NCI-H2171 treated with DMSO at 0.1 percent for 48 hours (cell line): Measurements from ENCODE around the gene TBC1D7.

ENCODE experiments used
- DNase-seq: peaks from one replicate; lab custom pipeline; 2025; lab: John Stamatoyannopoulos, UW

The TBC1D7 gene

DNA sequence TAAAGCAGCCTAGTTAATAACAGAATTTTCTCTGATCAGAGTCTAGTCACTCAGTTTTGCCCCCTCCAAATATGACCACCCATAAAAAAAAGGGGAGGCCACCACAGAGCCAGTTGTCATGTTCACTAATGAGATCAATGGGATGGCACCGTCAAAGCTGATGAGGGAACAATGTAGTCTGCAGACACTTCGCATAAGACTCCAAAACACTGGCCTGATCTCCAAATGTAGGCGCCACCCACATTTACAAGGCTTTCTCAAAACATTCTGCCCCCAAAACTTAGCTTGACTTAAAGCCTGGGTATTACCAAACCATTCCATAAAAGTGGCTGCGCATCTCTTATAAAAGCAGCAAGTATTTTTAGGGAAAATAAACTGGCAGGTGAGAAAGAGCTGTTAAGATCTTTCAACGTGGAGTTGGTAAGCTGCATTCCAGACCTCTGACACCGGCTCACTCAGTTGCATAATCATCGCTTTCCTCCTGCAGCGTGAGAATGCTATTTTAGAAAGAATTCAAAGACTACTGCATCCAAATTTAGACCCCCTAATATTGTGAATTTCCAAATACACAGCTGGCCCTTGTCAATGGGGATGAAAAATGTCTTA is 59.3 kb downstream of the TBC1D7 start:
- no peak for DNase-seq

DNA sequence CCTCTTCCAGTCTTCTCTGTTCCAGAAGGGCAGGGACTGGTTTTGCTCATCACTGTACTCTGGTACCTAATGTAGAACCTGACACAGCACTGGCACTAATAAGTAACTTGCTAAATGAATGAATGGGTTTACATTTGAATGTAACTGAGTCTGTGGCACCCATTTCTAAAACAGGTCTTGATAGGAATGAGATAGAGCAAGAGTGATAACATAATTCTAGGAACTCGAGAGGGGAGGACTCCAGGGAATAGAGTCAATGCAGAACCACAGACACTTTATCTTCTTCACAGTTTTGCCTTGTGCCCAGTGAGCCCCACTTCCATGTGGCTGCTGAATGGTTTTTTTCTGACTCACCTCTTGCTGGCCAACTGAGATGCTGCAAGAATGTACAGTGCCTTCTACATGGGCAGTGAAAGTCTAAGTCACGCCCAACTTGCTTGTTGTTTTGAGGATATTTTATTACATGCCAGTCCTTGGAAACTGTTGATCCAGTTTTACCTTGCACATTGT is 61.1 kb downstream of the TBC1D7 start:
- no peak for DNase-seq

DNA sequence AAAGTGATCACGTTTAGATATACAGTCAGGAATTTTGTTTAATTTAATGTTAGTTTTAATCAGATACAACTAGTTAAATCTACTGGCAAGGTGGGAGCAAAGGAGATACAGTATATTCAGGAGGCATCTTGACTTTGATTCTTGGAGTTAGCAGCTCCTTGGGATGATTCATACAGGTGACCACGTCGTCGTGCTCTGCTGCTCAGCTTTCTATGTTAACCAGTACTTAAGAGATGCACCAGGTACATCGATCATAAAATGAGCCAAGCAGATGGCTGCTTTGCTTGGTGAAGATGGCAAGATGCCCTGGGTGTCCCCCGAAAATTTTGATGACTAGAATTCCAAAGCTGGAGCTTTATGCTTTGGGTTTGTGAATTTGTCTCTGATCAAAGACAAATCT is 64.7 kb downstream of the TBC1D7 start:
- no peak for DNase-seq

DNA sequence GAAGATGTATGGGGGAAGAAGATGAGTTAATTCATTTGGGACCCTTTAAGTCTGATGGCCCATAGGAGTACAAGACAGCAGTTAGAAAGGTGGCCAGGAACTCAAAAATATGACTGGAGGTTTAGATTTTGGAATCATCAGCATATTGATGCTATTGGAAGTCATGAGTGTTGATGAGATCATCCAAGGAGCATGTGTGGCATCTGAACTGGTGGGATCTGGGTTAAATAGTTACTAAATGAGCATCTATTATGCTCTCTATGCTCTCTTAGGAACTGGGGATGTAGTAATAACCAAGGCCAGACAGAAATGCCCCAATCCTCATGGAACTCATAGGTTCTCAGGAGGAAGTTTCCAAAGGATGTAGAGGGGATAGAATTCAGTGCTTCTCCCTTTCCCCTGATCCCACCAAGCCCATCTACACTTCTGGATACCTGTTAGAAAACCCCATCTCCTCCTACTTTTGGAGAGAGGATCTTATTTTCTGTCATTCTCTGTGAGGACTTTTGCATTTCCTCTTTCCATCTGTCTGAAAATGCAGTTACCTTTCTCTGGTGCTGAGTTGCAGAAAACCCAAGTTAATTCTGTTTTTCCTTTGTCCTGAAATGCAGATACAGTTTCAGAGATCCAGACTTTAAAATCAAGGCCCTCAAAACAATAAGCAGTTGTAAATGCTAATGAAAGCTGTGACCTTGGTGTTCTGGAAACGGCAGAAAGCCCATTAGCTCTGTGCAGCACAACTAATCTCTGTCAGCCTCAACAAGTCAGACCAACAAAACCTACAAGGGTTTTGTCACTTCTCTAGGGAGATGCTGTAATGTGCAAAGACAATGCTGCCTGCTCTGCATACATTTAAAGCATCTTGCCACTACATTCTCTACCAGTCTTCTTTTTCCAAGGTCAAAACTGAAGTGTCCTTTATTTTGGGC is 65.8 kb downstream of the TBC1D7 start:
- DNase-seq = no peak

DNA sequence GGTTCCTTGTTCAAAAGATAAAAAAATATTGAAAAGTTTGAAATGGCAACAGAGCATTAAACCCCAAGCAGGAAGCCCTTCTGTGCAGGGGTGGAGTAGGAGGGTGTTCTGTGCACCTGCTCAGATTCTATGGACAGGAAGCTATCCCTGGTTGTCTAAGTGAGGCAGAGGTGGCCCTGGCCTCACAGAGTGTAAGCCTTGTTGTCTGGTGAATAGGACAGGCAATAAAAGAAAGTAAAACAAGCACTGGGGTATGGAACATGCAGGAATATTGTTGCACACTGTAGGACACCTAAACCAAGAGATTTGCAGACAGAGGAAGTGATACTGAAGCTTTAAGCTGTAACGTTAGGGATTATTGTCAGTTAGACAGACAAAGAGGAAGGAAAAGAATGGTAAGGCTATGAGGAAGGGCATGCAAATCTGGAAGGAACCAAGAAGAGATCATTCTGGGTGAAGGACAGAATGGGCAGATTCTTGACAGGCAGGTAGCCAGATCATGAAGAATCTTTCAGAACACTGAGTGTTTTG is 66.8 kb downstream of the TBC1D7 start:
- DNase-seq = no peak

DNA sequence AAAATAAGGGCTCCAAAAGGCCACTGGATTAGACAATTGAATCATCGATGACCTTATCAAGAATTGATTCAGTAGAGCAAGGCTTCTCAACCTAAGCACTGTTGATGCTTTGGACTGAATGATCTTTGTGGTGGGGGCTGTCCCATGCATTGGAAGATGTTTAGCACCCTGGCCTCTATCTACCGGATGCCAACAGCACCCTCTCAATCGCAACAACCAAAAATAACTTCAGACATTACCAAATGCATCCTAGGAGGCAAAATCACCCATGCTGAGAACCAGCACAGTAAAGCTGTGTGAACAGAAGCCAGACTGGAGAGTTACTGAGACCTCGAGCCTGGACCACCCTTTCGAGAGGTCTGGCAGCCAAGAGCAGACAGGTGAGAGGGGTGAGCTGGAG is 67.5 kb downstream of the TBC1D7 start:
- DNase-seq = no peak

DNA sequence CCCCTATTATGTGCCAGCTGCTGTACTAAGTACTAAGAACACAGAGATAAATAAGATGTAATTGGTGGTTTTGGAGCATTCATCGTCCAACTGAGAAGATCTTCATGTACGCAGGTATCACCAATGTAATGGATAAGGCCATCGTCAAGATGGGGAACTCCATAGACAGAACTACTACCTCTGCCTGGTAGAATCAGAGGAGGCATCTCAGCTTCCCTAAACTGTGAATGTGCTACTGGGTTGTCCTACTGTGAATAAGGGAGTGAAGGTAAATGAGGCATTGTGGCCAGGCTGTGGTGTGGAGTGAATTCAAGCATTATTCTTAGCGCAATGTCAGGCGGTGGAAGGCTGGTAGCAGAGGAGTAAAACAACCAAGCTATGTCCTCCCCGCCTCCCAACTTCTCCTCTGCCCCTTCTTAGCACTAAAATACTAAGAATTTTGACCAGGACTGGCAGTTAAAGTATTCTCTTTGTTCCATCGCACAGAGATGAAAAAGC is 68.2 kb downstream of the TBC1D7 start:
- DNase-seq = no peak

DNA sequence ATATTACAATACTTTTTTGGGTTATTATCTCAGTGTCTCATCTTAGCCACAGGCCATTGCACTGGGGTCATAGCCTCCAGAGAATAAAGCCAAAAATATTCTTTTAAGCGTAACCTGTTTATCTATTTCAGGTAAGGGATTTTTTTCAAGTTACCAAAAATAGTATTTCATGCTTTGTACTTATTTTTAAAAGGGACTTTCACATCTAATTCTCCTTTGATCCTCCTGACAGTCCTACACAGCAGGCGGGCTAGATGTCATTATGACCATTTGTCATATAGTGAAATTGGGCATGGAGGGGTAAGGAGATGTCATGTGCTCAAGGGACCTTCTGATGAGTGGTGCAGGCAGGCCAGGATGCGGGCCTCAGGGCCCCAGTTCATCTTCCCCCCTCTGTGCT is 68.9 kb downstream of the TBC1D7 start:
- DNase-seq = no peak

DNA sequence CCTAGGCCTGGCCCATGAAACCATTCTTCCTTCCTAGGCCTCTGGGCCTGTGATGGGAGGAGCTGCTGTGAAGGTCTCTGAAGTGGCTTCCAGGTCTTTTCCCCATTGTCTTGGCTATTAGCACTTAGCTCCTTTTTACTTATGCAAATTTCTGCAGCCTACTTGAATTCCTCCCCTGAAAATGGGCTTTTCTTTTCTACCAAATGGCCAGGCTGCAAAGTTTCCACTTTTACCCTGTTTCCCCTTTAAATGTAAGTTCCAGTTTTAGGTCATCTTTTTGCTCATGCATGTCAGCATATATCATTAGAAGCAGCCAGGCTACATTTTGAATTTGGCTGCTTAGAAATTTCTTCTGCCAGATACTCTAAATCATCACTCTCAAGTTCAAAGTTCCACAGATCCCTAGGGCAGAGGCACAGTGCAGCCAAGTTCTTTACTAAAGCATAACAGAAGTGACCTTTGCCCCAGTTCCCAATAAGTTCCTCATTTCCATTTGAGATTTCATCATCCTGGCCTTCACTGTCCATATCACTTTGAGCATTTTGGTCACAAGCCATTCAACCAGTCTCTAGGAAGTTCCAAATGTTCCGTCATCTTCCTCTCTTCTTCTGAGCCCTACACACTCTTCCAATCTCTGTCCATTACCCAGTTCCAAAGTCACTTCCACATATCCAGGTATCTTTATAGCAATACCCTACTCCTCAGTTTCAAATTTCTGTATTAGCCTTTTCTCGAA is 71.9 kb downstream of the TBC1D7 start:
- DNase-seq = no peak
